ENCODE data around the gene DDX47. TPM values are rescaled to one million over a fixed set of nuclear protein-coding genes. Genes with fewer than 3 reads are reported as not detected.

The DDX47 gene
- total and polyA plus RNA-seq, 7 donors = 39.6 to 69.5 (median 50.4) TPM

GRCh38 chr12:12784911-12785814 is 28.0 kb upstream of the DDX47 start, which contains the start of gene APOLD1:
Gene APOLD1 (plus strand): TSS chr12:12785659. CDS start chr12:12785692, 33 bp downstream.
- no peak for TF ChIP-seq CTCF (IDR thresholded peaks at IDR 0.05)
- intact Hi-C loops (cut with DNase I) = loop anchor here (5.0 kb wide), 4 partner anchors 43 to 1582 kb away; partner anchors contain the start of genes ATF7IP (in 1 of the 2) and CDKN1B (in 1 of the 2)
- Histone ChIP-seq H3K27ac (peak within 1 kb of the TSS; percentile 95), H3K4me3 (peak within 1 kb of the TSS; percentile 92), H3K4me1 (peaks cover 16% of the 10 kb centered on the region), H3K27me3 (ENCODE audit: insufficient read depth in 3 of 3, low read length in 2 of 3) (no peaks in the 10 kb centered on the region), H3K9me3 (no peaks in the 10 kb centered on the region), H3K36me3 (ENCODE audit: insufficient read depth in 1 of 2, low read depth in 1 of 2) (no peaks in the 10 kb centered on the region)
- ATAC-seq = peak in 3 of 4 donors; percentile 14 to 21 (median 19)
- peak in 1 of 2 donors; percentile 66 for DNase-seq
- 61 to 66% (median 61%) methylated on average over 14 of the region's 14 CpGs for WGBS, 3 donors

DNA sequence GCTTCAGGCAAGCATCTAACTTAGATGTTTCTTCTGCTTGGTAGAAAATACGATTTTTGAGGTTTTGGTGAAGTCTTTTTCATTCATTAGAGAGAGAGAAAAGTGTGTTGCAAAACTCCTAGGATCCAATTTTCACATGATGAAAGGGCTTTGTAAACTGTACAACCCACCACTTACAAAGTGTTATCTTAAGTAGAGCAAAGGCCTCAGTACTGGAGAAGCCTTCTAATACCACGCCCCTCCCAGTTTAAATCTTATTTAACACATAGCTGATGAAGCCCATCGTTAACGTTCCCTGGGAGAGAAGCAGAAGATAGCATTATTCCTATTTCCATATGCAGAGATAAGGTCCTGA is 26.8 kb upstream of the DDX47 start:
- 21 to 26% (median 24%) methylated on average over 4 of the region's 4 CpGs for WGBS, 3 donors
- Histone ChIP-seq H3K9me3 (no peaks in the 10 kb centered on the region), H3K4me3 (peak overlapping the region; percentile 92), H3K36me3 (ENCODE audit: insufficient read depth in 1 of 2, low read depth in 1 of 2) (no peaks in the 10 kb centered on the region), H3K4me1 (peaks cover 16% of the 10 kb centered on the region), H3K27ac (peak overlapping the region; percentile 95), H3K27me3 (ENCODE audit: insufficient read depth in 3 of 3, low read length in 2 of 3) (no peaks in the 10 kb centered on the region)
- DNase-seq (no peak), ATAC-seq (peak in 3 of 4 donors; percentile 1 to 11 (median 3))
- TF ChIP-seq CTCF (IDR thresholded peaks at IDR 0.05) = no peak
- intact Hi-C loops (cut with DNase I) = loop anchor here (2.0 to 5.0 kb wide), 4 partner anchors 62 to 1581 kb away; partner anchors contain the start of genes ATF7IP (in 1 of the 2) and CDKN1B (in 1 of the 2)

GRCh38 chr12:12786706-12787601 is 26.2 kb upstream of the DDX47 start:
- Histone ChIP-seq H3K4me1 (peaks cover 18% of the 10 kb centered on the region), H3K36me3 (ENCODE audit: insufficient read depth in 1 of 2, low read depth in 1 of 2) (no peaks in the 10 kb centered on the region), H3K4me3 (peak overlapping the region; percentile 92), H3K9me3 (no peaks in the 10 kb centered on the region), H3K27me3 (ENCODE audit: insufficient read depth in 3 of 3, low read length in 2 of 3) (no peaks in the 10 kb centered on the region), H3K27ac (peak overlapping the region; percentile 95)
- no peak for TF ChIP-seq CTCF (IDR thresholded peaks at IDR 0.05)
- WGBS, 3 donors = 0 to 1% (median 0%) methylated on average over 67 to 80 of the region's 80 CpGs
- intact Hi-C loops (cut with DNase I) = loop anchor here (2.0 to 5.0 kb wide), 4 partner anchors 62 to 1580 kb away; partner anchors contain the start of genes ATF7IP (in 1 of the 2) and CDKN1B (in 1 of the 2)
- ATAC-seq (peak; percentile 95 to 97 (median 96)), DNase-seq (peak; percentile 81 to 92)

- no peaks in the 10 kb centered on the region for H3K9me3 ChIP-seq
- no peak for ATAC-seq
- intact Hi-C loops (cut with DNase I) = loop anchor here (5.0 kb wide), 3 partner anchors 71 to 1579 kb away; partner anchors contain the start of genes ATF7IP (in 1 of the 2) and CDKN1B (in 1 of the 2)
- TF ChIP-seq CTCF (IDR thresholded peaks at IDR 0.05) = no peak
- no peak for DNase-seq
- no peaks in the 10 kb centered on the region for H3K27me3 ChIP-seq (ENCODE audit: insufficient read depth in 3 of 3, low read length in 2 of 3)
- peak overlapping the region; percentile 92 for H3K4me3 ChIP-seq
- H3K4me1 ChIP-seq = peaks cover 24% of the 10 kb centered on the region
- H3K36me3 ChIP-seq (ENCODE audit: insufficient read depth in 1 of 2, low read depth in 1 of 2) = no peaks in the 10 kb centered on the region
- 49 to 54% (median 51%) methylated on average over 6 of the region's 6 CpGs for WGBS, 3 donors
- peak overlapping the region; percentile 95 for H3K27ac ChIP-seq
Measured at GRCh38 chr12:12788131-12788530, 25.0 kb upstream of the DDX47 start.

Data from psoas muscle (tissue), 8 donors.